Cardiac muscle cell (in vitro differentiated cells and primary cell): ENCODE measurements around the gene CHST12. TPM values are rescaled to one million over a fixed set of nuclear protein-coding genes. Genes with fewer than 3 reads are reported as not detected.

Source experiments
- DNase-seq, 2 donors: peaks; one replicate each; pipeline versions ENCODE4 v3.0.0 to v3.0.0-alpha.2; 2010 to 2017; ENCODE audit warnings: low read depth in 1 of 2, low spot score in 1 of 2
- H3K27ac ChIP-seq: fragments of 200-600 bp; sonication (generic); 2 replicates; pipeline ENCODE4 v1.5.1; 2016
- H3K27me3 ChIP-seq: fragments of 200-600 bp; sonication (generic); 2 replicates; pipeline ENCODE4 v1.6.0; 2016; ENCODE audit warnings: control low read depth
- H3K36me3 ChIP-seq: fragments of 200-600 bp; sonication (generic); 2 replicates; pipeline ENCODE4 v1.5.1; 2016; ENCODE audit warnings: control low read depth
- H3K4me1 ChIP-seq: fragments of 200-600 bp; sonication (generic); 2 replicates; pipeline ENCODE4 v1.8.1; 2017; ENCODE audit warnings: low read depth, mild to moderate bottlenecking, mixed run types
- H3K4me3 ChIP-seq: fragments of 200-600 bp; sonication (generic); 2 replicates; pipeline ENCODE4 v1.5.1; 2016; ENCODE audit warnings: mild to moderate bottlenecking
- H3K9me3 ChIP-seq: fragments of 200-600 bp; sonication (generic); 2 replicates; pipeline ENCODE4 v1.5.1; 2017; ENCODE audit warnings: low read depth, mild to moderate bottlenecking, control low read depth
- polyA plus RNA-seq: library from polyadenylated mRNA; unstranded; fragments of >200 nt; fragmentation: Nextera tagmentation; extraction: Ambion mirVana; gene quantifications from 2 replicates; pipeline ENCODE4 v1.2.1, GENCODE V29; 2016
- total RNA-seq: library from RNA; depleted of rRNA; stranded (reverse); fragments of >200 nt; gene quantifications from 2 replicates; pipeline ENCODE4 v1.2.3, GENCODE V29; 2016
- TF ChIP-seq, protein P1 (sequence below): IDR thresholded peaks from 2 replicates; pipeline ENCODE4 v1.5.1; 2012; ENCODE audit warnings: low read depth, mild to moderate bottlenecking, low read length

Gene CHST12
- total and polyA plus RNA-seq, 2 experiments from 2014 or later = 25.6 to 26.8 TPM

DNA sequence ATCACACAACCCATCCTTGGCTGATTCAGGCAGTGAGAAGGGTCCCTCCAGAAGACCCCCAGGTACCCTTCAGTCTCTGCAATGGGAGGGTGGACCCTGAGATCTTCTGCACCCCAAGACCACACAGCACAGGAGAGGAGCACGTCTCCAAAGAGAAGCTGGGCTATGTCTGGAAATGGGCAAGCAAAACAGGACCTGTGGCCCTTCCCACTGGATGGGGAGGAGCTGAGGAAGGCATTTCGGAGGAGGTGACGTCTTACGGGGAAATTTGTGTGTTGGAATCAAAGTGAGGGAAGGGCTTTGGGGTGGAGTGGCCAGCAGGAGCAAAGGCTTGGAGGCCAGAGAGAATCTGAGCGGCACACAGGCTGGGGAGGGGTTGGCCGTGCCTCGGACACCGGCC lies 56.3 kb downstream of the CHST12 start:
- Histone ChIP-seq H3K9me3 (no peaks in the 10 kb centered on the region), H3K27me3 (no peaks in the 10 kb centered on the region), H3K27ac (no peak overlapping the region), H3K36me3 (no peaks in the 10 kb centered on the region), H3K4me1 (no peaks in the 10 kb centered on the region), H3K4me3 (no peak overlapping the region)
- TF ChIP-seq, protein P1, sequence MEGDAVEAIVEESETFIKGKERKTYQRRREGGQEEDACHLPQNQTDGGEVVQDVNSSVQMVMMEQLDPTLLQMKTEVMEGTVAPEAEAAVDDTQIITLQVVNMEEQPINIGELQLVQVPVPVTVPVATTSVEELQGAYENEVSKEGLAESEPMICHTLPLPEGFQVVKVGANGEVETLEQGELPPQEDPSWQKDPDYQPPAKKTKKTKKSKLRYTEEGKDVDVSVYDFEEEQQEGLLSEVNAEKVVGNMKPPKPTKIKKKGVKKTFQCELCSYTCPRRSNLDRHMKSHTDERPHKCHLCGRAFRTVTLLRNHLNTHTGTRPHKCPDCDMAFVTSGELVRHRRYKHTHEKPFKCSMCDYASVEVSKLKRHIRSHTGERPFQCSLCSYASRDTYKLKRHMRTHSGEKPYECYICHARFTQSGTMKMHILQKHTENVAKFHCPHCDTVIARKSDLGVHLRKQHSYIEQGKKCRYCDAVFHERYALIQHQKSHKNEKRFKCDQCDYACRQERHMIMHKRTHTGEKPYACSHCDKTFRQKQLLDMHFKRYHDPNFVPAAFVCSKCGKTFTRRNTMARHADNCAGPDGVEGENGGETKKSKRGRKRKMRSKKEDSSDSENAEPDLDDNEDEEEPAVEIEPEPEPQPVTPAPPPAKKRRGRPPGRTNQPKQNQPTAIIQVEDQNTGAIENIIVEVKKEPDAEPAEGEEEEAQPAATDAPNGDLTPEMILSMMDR = no peak
- DNase-seq = no peak

DNA sequence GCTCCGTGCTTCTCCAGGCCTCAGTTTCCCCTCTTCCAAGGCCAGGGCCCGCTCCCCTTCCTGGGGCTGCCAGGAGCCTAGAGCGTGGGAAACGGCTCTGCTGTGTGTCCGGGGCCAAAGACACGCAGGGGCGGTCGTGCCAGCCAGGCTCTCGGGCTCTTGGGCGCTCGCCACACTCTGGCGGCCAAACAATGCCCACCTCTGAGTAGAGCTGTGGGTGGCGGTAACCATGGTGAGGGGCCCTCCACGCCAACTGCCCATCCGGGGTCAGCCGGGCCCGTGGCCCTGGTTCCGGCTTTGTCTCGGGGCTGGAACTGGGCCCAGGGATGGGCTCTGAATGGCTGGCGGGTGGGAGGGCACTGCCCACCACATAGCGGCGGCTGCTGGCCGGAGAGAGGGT lies 56.8 kb downstream of the CHST12 start:
- H3K36me3 ChIP-seq = no peaks in the 10 kb centered on the region
- DNase-seq = no peak
- H3K27me3 ChIP-seq = no peaks in the 10 kb centered on the region
- H3K4me1 ChIP-seq = no peaks in the 10 kb centered on the region
- no peak overlapping the region for H3K4me3 ChIP-seq
- TF ChIP-seq, protein P1 = no peak
- H3K9me3 ChIP-seq = no peaks in the 10 kb centered on the region
- no peak overlapping the region for H3K27ac ChIP-seq

DNA sequence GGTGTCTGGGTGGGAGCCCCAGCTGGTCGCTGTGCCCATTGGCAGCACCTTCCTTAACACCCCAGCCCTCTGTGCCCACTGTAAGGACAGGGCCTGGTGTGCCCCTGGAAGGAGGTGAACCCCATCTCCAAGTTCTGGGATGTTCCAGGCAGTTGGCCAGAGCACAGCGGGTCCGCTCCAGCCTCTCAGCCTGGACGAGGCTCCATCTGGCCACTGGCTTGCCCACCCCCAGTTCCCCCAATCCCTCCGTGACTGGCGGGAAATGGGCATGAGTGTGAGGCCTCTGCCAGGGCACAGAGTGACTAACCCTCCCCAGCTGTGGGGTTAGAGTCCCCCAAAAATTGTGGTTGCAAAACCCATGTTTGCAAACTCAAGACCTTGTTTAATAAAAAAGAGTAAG lies 57.2 kb downstream of the CHST12 start:
- H3K4me3 ChIP-seq = no peak overlapping the region
- H3K36me3 ChIP-seq = no peaks in the 10 kb centered on the region
- no peak overlapping the region for H3K27ac ChIP-seq
- no peak for DNase-seq
- TF ChIP-seq, protein P1 = no peak
- no peaks in the 10 kb centered on the region for H3K4me1 ChIP-seq
- H3K9me3 ChIP-seq = no peaks in the 10 kb centered on the region
- no peaks in the 10 kb centered on the region for H3K27me3 ChIP-seq

DNA sequence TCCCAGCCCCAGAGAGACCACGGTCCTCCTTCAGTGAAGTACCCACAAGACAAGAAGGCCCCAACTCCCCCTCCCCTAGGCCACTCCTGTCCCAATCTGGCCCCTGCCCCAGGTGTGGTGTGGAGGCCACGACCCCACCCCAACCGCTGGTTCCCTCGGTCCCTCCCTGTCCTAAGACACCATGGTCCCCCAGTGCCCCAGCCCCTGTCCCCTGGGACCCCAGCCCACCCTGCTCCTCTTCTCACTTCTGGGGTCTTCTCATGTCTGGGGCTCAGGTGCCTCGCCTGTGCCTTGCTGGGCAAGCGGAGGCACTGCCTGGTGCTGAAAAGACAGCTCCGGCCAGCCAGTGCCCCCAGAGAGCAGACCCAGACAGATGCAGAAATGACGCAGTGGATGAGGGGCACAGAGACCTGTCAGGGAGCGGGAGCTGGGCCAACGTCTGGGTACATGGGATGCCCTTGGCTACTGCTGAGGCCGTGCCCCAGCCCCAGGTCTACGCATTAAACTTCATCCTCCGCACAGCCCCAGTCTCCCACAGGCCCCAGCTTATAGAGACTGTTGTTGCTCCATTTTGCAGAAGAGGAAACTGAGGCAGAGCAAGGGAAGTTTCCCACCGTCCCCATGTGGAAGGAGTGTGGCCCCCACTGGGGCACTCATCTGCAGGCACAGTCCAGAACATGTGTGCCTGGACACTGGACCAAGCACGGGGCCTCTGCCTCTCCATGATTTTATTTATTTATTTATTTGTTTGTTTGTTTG lies 58.0 kb downstream of the CHST12 start:
- peak in 1 of 2 donors; percentile 24 for DNase-seq
- Histone ChIP-seq H3K36me3 (no peaks in the 10 kb centered on the region), H3K27me3 (no peaks in the 10 kb centered on the region), H3K27ac (no peak overlapping the region), H3K4me1 (no peaks in the 10 kb centered on the region), H3K9me3 (no peaks in the 10 kb centered on the region), H3K4me3 (no peak overlapping the region)
- TF ChIP-seq, protein P1 = no peak

DNA sequence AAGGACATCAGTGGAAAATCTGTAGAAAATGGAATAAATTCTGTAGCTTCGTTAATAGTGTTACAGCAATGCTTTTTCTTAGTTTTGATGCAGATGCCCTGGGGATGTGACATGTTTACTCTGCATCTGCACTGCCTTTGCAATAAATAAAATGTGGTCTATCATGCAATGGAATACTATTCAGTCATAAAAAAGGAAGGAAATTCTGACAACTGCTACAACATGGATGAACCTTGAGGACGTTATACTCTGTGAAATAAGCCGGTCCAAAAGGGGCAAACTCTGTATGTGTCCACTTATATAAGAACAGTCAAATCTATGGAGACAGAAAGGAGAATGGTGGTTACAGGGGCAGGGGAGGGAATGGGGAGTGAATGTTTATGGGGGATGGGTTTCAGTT lies 59.3 kb downstream of the CHST12 start:
- Histone ChIP-seq H3K36me3 (no peaks in the 10 kb centered on the region), H3K4me1 (no peaks in the 10 kb centered on the region), H3K27ac (no peak overlapping the region), H3K9me3 (no peaks in the 10 kb centered on the region), H3K4me3 (no peak overlapping the region), H3K27me3 (no peaks in the 10 kb centered on the region)
- TF ChIP-seq, protein P1 = no peak
- DNase-seq = no peak
